Ishikawa (cell line): ENCODE measurements around the gene UAP1L1.

ENCODE experiments used
- EP300 ChIP-seq: IDR thresholded peaks from 2 replicates; pipeline ENCODE4 v1.6.1; 2012; ENCODE audit warnings: borderline replicate concordance
- MAX ChIP-seq: IDR thresholded peaks from 2 replicates; pipeline ENCODE4 v1.6.1; 2012
- REST ChIP-seq: IDR thresholded peaks from 2 replicates; pipeline ENCODE4 v1.6.1; 2012; ENCODE audit warnings: low read depth, mild to moderate bottlenecking
- TCF12 ChIP-seq: IDR thresholded peaks from 2 replicates; pipeline ENCODE4 v1.6.1; 2012; ENCODE audit warnings: low read depth

- TF ChIP-seq TCF12, result no peak
- no peak for TF ChIP-seq MAX
- no peak for TF ChIP-seq REST
- TF ChIP-seq EP300, result no peak
Measured at GRCh38 chr9:137107312-137107921, 30.1 kb downstream of the UAP1L1 start.
